HG03457 (cell line): ENCODE results near the gene HMCN1.
A peak's percentile ranks its signal among the peaks of the same experiment; 100 is the strongest.

Experiments used
- ATAC-seq: cut with Tn5 transposase; IDR thresholded peaks from one replicate; pipeline ENCODE4 v1.9.1; 2021; ENCODE audit warnings: moderate number of reproducible peaks; ENCODE audit not compliant: unreplicated experiment

HMCN1 gene

GRCh38 chr1:186215636-186216035 lies 481.4 kb downstream of the HMCN1 start:
- no peak for ATAC-seq

- peak; percentile 78 for ATAC-seq
These were observed 484.6 kb downstream of the HMCN1 start for GRCh38 chr1:186218654-186219352.

GRCh38 chr1:186220067-186220466 lies 485.9 kb downstream of the HMCN1 start:
- ATAC-seq: no peak

- ATAC-seq: no peak
These were observed 486.7 kb downstream of the HMCN1 start for GRCh38 chr1:186220911-186221310.

- no peak for ATAC-seq
These were observed 490.9 kb downstream of the HMCN1 start for GRCh38 chr1:186225096-186225495.

GRCh38 chr1:186228749-186229148 lies 494.6 kb downstream of the HMCN1 start:
- ATAC-seq: no peak

- ATAC-seq: no peak
These were observed 497.8 kb downstream of the HMCN1 start for GRCh38 chr1:186231861-186232436.

GRCh38 chr1:186234976-186235686 lies 500.9 kb downstream of the HMCN1 start:
- no peak for ATAC-seq

GRCh38 chr1:186235696-186236095 lies 501.5 kb downstream of the HMCN1 start:
- no peak for ATAC-seq

GRCh38 chr1:186236921-186237320 lies 502.7 kb downstream of the HMCN1 start:
- ATAC-seq: no peak

- ATAC-seq: no peak
These were observed 505.0 kb downstream of the HMCN1 start for GRCh38 chr1:186239171-186239570.

GRCh38 chr1:186240436-186240835 lies 506.2 kb downstream of the HMCN1 start:
- no peak for ATAC-seq
